Panc1 (cell line): ENCODE data around the gene C1QL2.

Experiments
- POLR2AphosphoS5 ChIP-seq: IDR thresholded peaks from 2 replicates; pipeline ENCODE4 v1.6.1; 2012; ENCODE audit warnings: mild to moderate bottlenecking, low read depth, low read length, moderate library complexity
- TF ChIP-seq, protein P1 (sequence below): fragments of 450-650 bp; IDR thresholded peaks from 2 replicates; pipeline ENCODE4 v1.5.1; 2017; ENCODE audit warnings: mild to moderate bottlenecking

DNA sequence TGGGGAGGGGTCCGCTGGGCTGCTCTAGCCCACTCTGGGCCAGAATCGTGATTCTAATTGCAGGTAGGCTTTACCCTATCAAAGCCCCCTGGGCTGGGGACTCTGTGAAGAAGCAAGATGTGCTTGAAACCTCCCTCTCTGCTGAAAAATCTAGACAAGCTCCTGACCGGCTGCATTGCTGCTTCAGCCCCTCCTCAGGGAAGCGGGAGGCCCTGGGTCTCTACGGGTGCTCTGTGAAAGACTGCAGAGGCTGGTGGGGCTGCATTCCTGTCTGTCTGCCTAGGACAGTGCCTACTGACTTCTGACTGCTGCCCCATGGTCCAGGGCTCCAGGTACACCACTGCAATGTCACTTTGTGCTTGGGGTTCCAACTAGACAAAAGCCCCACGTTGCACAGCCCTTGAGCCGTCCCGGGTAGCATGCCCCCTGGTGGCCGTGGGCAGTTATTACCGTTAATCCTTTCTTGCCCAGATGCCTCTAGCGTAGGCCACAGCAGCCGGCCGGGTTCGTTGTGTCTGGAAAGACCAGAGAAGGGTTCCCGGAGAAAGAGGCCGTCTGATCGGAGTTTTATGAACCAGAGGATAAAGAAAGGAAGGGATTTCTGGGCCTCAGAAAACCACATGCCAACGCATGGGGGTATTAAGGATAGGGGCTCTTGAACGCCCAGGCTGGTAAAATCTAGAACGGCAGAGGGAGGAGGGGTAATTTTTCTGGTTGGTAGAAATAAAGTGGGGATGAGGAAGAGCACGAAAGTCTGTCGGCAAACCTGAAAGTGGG lies 15.9 kb upstream of the C1QL2 start:
- TF ChIP-seq, protein P1, sequence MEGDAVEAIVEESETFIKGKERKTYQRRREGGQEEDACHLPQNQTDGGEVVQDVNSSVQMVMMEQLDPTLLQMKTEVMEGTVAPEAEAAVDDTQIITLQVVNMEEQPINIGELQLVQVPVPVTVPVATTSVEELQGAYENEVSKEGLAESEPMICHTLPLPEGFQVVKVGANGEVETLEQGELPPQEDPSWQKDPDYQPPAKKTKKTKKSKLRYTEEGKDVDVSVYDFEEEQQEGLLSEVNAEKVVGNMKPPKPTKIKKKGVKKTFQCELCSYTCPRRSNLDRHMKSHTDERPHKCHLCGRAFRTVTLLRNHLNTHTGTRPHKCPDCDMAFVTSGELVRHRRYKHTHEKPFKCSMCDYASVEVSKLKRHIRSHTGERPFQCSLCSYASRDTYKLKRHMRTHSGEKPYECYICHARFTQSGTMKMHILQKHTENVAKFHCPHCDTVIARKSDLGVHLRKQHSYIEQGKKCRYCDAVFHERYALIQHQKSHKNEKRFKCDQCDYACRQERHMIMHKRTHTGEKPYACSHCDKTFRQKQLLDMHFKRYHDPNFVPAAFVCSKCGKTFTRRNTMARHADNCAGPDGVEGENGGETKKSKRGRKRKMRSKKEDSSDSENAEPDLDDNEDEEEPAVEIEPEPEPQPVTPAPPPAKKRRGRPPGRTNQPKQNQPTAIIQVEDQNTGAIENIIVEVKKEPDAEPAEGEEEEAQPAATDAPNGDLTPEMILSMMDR: peak; percentile 96
- no peak for TF ChIP-seq POLR2AphosphoS5
